Peyer's patch (tissue), 4 donors: ENCODE data around the gene SPATA24. TPM values are rescaled to one million over a fixed set of nuclear protein-coding genes. Genes with fewer than 3 reads are reported as not detected.
"Not testable (repeated sequence)": the region's sequence is repeated elsewhere in the genome, so short reads cannot be mapped to it uniquely, and the experiment has no call there.

Experiments used
- DNase-seq, 3 donors: peaks; one replicate each; pipeline ENCODE4 v3.0.0-alpha.2; 2017 to 2019
- H3K27ac ChIP-seq, 4 donors: fragments of 200-600 bp; sonication (generic); one replicate each; pipeline ENCODE4 v1.5.1; 2016 to 2019
- H3K27me3 ChIP-seq, 2 donors: fragments of 200-600 bp; sonication (generic); one replicate each; pipeline ENCODE4 v1.5.1; 2019
- H3K36me3 ChIP-seq, 3 donors: fragments of 200-600 bp; sonication (generic); one replicate each; pipeline ENCODE4 v1.5.1; 2016 to 2019
- H3K4me1 ChIP-seq, 4 donors: fragments of 200-600 bp; sonication (generic); one replicate each; pipeline ENCODE4 v1.5.1; 2016 to 2019
- H3K4me3 ChIP-seq, 4 donors: fragments of 200-600 bp; sonication (generic); 1 replicate in 3 of 4; 2 replicates in 1 of 4; pipeline ENCODE4 v1.5.1; 2016 to 2019; ENCODE audit warnings: mild to moderate bottlenecking in 1 of 4
- H3K9me3 ChIP-seq, 4 donors: fragments of 200-600 bp; sonication (generic); one replicate each; pipeline ENCODE4 v1.5.1; 2016 to 2019; ENCODE audit warnings: mild to moderate bottlenecking in 1 of 4
- POLR2A ChIP-seq, 2 donors: fragments of 450-650 bp; IDR thresholded peaks; one replicate each; pipeline ENCODE4 v1.5.1; 2017; ENCODE audit warnings: antibody characterized with exemption in 2 of 2, mild to moderate bottlenecking in 2 of 2, moderate library complexity in 2 of 2
- total RNA-seq, 4 donors: library from RNA; depleted of rRNA; stranded (reverse); fragments of >200 nt; gene quantifications; one replicate each; pipeline ENCODE4 v1.1.0, GENCODE V29; 2016
- TF ChIP-seq, protein P1 (sequence below), 6 experiments: fragments of 450-650 bp in 4 of 6; fragments of 200-600 bp in 2 of 6; sonication (generic) in 1 of 6; IDR thresholded peaks; one replicate each; pipeline ENCODE4 v1.5.1; 2017 to 2019; ENCODE audit warnings: antibody characterized with exemption in 6 of 6, mild to moderate bottlenecking in 3 of 6, moderate library complexity in 1 of 6

SPATA24 gene
- total RNA-seq, 4 donors from 2014 or later = 3.1 to 11.6 TPM; not detected in 2

DNA sequence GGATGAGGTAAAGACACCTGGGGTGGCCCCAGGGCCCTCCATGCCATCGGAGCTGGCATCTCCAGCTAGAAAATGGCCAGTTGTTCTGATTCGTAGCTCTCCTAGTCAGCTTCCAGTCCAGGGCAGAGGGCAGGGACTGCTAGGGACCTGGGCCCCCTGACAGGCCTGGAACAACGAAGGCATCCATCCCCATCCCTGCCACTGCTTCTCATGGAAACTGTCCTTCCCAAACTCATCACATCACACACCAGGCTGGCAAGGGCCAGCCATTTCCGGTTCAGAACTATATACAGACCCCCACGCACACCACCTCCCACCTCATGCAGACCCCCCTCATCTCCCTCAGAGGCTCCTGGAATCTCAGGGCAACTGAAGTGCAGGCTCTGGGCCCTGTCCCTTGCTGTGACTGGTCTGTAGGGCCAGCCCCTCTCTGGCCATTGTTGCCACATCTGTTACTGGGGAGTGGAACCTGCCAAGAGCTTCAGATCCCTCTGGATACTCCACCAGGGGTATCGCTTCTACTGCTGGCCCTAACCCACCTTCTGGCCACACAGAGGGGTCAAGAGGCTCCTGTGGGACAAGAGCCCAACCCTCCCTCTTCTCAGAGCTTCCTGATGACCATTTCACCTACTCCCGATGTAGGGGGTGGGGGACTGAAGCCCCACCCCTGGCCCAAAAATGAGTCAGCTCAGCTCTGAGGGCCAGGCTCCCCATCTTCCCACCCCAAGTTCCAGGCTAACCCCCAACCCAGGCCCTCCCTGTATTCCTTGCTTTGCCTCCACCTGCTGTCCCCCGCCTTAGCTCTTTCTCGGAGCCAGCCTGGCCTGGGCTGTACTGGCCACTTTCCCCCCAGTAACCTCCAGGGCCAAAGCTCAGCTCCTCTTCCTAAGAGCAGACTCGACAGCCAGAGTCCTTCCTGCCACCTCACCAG is 13.0 kb downstream of the SPATA24 start:
- Histone ChIP-seq H3K27ac (peak overlapping the region; percentile 65 to 86 (median 72)), H3K4me3 (no peak overlapping the region), H3K27me3 (peaks cover 0 to 8% of the 10 kb centered on the region in 2 donors), H3K36me3 (no peaks in the 10 kb centered on the region), H3K9me3 (no peaks in the 10 kb centered on the region), H3K4me1 (peaks cover 0 to 65% (median 29%) of the 10 kb centered on the region in 4 donors)
- peak in 1 of 3 donors; percentile 39 for DNase-seq
- TF ChIP-seq POLR2A (IDR thresholded peaks at IDR 0.05) = no peak
- TF ChIP-seq, protein P1, sequence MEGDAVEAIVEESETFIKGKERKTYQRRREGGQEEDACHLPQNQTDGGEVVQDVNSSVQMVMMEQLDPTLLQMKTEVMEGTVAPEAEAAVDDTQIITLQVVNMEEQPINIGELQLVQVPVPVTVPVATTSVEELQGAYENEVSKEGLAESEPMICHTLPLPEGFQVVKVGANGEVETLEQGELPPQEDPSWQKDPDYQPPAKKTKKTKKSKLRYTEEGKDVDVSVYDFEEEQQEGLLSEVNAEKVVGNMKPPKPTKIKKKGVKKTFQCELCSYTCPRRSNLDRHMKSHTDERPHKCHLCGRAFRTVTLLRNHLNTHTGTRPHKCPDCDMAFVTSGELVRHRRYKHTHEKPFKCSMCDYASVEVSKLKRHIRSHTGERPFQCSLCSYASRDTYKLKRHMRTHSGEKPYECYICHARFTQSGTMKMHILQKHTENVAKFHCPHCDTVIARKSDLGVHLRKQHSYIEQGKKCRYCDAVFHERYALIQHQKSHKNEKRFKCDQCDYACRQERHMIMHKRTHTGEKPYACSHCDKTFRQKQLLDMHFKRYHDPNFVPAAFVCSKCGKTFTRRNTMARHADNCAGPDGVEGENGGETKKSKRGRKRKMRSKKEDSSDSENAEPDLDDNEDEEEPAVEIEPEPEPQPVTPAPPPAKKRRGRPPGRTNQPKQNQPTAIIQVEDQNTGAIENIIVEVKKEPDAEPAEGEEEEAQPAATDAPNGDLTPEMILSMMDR (IDR thresholded peaks at IDR 0.05) = no peak

DNA sequence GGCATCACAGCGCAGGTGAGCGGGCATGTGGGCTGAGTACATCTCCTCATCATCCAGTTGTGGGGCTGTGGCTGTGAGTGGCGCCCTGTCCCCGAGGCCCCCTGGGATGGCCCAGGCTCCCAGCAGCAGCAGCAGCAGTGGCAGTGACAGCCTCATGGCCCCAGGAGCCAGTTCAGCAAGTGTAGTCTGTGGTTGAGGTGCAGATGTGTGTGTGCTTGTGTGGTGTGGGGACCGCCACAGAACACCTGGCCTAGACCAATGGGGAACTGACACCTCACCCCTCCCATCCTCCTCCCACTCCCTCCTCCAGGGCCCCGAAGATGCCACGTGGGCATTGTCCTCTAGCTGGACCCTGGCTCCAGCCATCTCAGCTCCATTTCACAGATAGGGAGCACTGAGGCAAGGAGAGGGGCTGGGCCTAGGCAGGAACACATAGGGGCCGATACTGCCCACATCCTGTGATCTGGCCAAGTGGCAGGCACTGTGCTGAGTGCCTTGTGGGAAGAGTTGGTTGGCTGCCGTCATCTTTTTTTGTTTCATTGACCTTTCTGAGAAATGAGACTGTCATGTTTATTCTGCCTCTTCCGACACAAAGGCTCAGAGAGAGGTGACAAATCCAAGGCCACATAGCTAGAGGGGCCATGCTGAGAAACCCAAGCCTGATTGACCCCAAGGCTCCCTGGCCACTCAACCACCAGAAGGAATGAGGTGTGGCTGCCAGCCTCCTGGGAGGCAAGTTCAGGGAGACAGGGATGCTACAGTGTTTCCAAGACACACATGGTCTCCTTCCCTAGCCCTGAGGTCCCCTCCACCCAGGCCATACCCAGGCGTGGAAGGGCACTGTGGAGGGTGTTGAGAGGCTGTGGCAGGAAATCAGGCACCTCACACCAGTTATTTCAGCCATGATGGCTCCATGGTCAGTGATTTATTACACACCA is 13.9 kb downstream of the SPATA24 start, which contains the start of gene MZB1:
MZB1 (minus strand) TSS at position 213 of the 938 bp plus-strand sequence; CDS start at position 156, 57 bp downstream.
- Histone ChIP-seq H3K27ac (peak within 1 kb of the TSS; percentile 67 to 86 (median 76)), H3K4me1 (peaks cover 0 to 69% (median 30%) of the 10 kb centered on the region in 4 donors), H3K36me3 (no peaks in the 10 kb centered on the region), H3K9me3 (no peaks in the 10 kb centered on the region), H3K27me3 (peaks cover 0 to 8% of the 10 kb centered on the region in 2 donors), H3K4me3 (peak within 1 kb of the TSS; percentile 23 to 61 (median 43))
- peak; percentile 55 to 92 (median 86) for DNase-seq
- TF ChIP-seq, protein P1 (IDR thresholded peaks at IDR 0.05) = no peak
- no peak for TF ChIP-seq POLR2A (IDR thresholded peaks at IDR 0.05)

DNA sequence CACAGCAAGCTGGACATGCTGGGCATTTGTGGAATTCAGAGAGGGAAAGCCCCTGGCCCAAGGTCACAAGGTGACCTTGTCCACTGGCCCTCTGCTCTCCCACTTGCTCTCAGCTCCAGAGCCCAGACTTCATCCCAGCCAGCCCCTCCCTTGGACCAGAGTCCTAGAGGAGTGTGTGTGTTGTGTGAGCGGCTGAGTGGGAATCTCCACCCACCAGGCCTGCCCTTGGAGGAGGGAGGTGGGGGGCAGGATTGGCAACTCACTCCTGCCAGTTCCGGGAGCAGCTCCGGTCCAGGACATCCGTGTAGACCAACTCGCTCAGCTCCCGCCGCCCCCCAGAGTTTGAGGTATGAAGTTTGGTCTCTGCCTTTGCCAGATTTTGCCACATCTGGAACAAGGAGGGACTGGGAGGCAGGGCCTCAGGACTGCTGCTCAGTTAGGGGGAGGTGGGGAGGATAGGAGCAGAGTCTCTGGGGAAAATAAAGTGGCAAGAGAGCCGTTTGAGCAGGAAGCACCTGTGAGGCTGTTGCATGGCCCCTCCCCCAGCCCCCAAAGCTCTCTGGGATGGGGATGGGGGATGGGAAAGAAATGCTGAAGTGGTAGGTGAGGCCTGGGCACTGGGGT is 15.6 kb downstream of the SPATA24 start:
- H3K27me3 ChIP-seq = no peaks in the 10 kb centered on the region
- H3K9me3 ChIP-seq = no peaks in the 10 kb centered on the region
- DNase-seq = peak; percentile 81 to 86 (median 85)
- H3K4me3 ChIP-seq = peak overlapping the region; percentile 23 to 61 (median 43)
- peak overlapping the region; percentile 67 to 80 (median 76) for H3K27ac ChIP-seq
- peaks cover 12 to 66% (median 35%) of the 10 kb centered on the region in 4 donors for H3K4me1 ChIP-seq
- H3K36me3 ChIP-seq = no peaks in the 10 kb centered on the region
- TF ChIP-seq, protein P1 (IDR thresholded peaks at IDR 0.05) = peak in 2 of 6 experiments; percentile 12 to 13
- TF ChIP-seq POLR2A (IDR thresholded peaks at IDR 0.05) = peak; percentile 60 to 78

DNA sequence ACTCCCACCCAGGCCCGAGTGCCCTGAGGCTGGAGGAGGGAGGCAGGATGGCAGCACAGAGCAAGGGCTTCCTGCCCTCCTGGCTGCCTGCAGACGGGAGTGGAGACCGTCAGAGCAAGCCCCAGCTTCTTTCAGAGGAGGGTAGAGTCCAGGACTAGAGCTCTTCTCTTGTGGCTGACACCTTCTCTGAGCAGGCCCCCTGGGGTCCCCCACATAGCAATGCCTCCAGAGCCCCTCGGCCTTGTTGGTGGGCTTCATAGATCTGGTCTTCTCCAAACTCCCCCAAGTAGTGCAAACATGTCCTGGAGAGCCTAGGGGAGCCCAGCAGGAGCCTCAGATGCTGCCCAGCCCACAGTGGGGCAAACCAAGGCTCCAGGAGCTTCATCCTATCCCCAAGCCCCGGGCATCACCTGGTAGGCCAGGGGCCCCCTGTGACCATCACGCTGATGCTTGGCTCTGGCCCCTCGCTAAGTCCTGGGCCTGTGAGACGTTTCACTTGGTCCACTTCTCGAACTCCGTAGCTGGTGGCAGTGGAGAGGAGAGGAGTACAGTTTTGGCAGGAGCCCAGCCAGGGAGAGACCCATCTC is 16.2 kb downstream of the SPATA24 start:
- no peak for DNase-seq
- Histone ChIP-seq H3K27ac (peak overlapping the region; percentile 67 to 80 (median 76)), H3K4me1 (peaks cover 12 to 60% (median 35%) of the 10 kb centered on the region in 4 donors), H3K36me3 (no peaks in the 10 kb centered on the region), H3K4me3 (peak overlapping the region; percentile 23 to 61 (median 43)), H3K27me3 (no peaks in the 10 kb centered on the region), H3K9me3 (no peaks in the 10 kb centered on the region)
- TF ChIP-seq, protein P1 (IDR thresholded peaks at IDR 0.05) = no peak
- TF ChIP-seq POLR2A (IDR thresholded peaks at IDR 0.05) = no peak

DNA sequence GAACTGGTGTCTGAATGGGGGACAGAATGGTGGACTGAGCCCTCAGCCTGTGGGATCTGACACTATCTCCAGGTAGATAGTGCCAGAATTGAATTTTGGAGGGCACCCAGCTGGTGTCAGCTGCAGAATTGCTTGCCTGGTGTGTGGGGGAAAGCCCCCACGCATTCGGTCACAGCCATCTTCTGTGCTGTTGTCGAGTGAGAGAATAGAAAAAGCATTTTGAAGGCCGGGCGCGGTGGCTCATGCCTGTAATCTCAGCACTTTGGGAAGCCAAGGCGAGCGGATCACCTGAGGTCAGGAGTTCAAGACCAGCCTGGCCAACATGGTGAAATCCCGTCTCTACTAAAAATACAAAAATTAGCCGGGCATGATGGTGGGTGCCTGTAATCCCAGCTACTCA is 16.9 kb downstream of the SPATA24 start:
- not testable (repeated sequence) for H3K4me3 ChIP-seq, H3K27me3 ChIP-seq, H3K27ac ChIP-seq, H3K36me3 ChIP-seq, H3K9me3 ChIP-seq
- H3K4me1 ChIP-seq = peaks cover 12 to 60% (median 33%) of the 10 kb centered on the region in 4 donors
- peak in 1 of 3 donors; percentile 14 for DNase-seq
